Measurements from ENCODE around the gene HSPG2. TPM values are rescaled to one million over a fixed set of nuclear protein-coding genes. Genes with fewer than 3 reads are reported as not detected.
"Not testable (repeated sequence)": the region's sequence is repeated elsewhere in the genome, so short reads cannot be mapped to it uniquely, and the experiment has no call there.

The HSPG2 gene
- total and polyA plus RNA-seq, 10 donors: 14.4 to 395 (median 151) TPM

GRCh38 chr1:21909286-21909759, 27.8 kb downstream of the HSPG2 start:
- 18 to 38% (median 24%) methylated on average over 1 of the region's 1 CpG; no CpG with 5 or more reads in 1 of the 5 donors for WGBS, 5 donors
- H3K4me1 ChIP-seq: peaks cover 23 to 100% (median 70%) of the 10 kb centered on the region in 6 donors
- no peak for DNase-seq

GRCh38 chr1:21907737-21908534, 29.2 kb downstream of the HSPG2 start:
- H3K36me3 ChIP-seq; H3K4me3 ChIP-seq; H3K9me3 ChIP-seq; intact Hi-C loops (cut with DNase I; ENCODE audit: low total_unique reads); H3K27me3 ChIP-seq (replicated peaks in 1 of 7); DNase-seq: not testable (repeated sequence)
- H3K27ac ChIP-seq: peak overlapping the region in 7 of 8 donors; percentile 48 to 77 (median 70)
- 88 to 91% (median 91%) methylated on average over 19 of the region's 19 CpGs for WGBS, 5 donors
- H3K4me1 ChIP-seq: peaks cover 10 to 100% (median 66%) of the 10 kb centered on the region in 6 donors

More at GRCh38 chr1:21909286-21909759, 27.8 kb downstream of the HSPG2 start:
- Histone ChIP-seq H3K27ac (peak overlapping the region; percentile 13 to 80 (median 74)), H3K9me3 (no peaks in the 10 kb centered on the region), H3K4me3 (no peak overlapping the region), H3K36me3 (no peaks in the 10 kb centered on the region), H3K27me3 (replicated peaks in 1 of 7) (no peaks in the 10 kb centered on the region)
- intact Hi-C loops (cut with DNase I; ENCODE audit: low total_unique reads): no loop called here
- no peak for TF ChIP-seq CTCF (IDR thresholded peaks at IDR 0.05 in 8 of 11, conservative IDR thresholded peaks at IDR 0.05 in 3 of 11)
- no peak for TF ChIP-seq POLR2A (IDR thresholded peaks at IDR 0.05)
- TF ChIP-seq POLR2AphosphoS5 (IDR thresholded peaks at IDR 0.05): no peak

- Histone ChIP-seq H3K27ac (peak overlapping the region; percentile 6 to 77 (median 66)), H3K4me1 (peaks cover 15 to 100% (median 67%) of the 10 kb centered on the region in 6 donors), H3K36me3 (no peaks in the 10 kb centered on the region), H3K4me3 (no peak overlapping the region), H3K9me3 (no peaks in the 10 kb centered on the region), H3K27me3 (replicated peaks in 1 of 7) (no peaks in the 10 kb centered on the region)
- intact Hi-C loops (cut with DNase I; ENCODE audit: low total_unique reads): no loop called here
- WGBS, 5 donors: 78 to 98% (median 91%) methylated on average over 6 to 9 of the region's 9 CpGs
- DNase-seq: no peak
- TF ChIP-seq POLR2A (IDR thresholded peaks at IDR 0.05) (no peak), CTCF (IDR thresholded peaks at IDR 0.05 in 8 of 11, conservative IDR thresholded peaks at IDR 0.05 in 3 of 11) (no peak), POLR2AphosphoS5 (IDR thresholded peaks at IDR 0.05) (no peak)
Measured at GRCh38 chr1:21907079-21907418, 30.1 kb downstream of the HSPG2 start.

- Histone ChIP-seq H3K27me3 (replicated peaks in 1 of 7) (no peaks in the 10 kb centered on the region), H3K27ac (peak overlapping the region in 7 of 8 donors; percentile 58 to 77 (median 70)), H3K9me3 (no peaks in the 10 kb centered on the region), H3K36me3 (no peaks in the 10 kb centered on the region), H3K4me1 (peaks cover 21 to 100% (median 68%) of the 10 kb centered on the region in 6 donors), H3K4me3 (no peak overlapping the region)
- WGBS, 5 donors: 56 to 81% (median 65%) methylated on average over 16 to 21 of the region's 21 CpGs
- intact Hi-C loops (cut with DNase I; ENCODE audit: low total_unique reads): no loop called here
- TF ChIP-seq POLR2A (IDR thresholded peaks at IDR 0.05) (no peak), CTCF (IDR thresholded peaks at IDR 0.05 in 8 of 11, conservative IDR thresholded peaks at IDR 0.05 in 3 of 11) (no peak), POLR2AphosphoS5 (IDR thresholded peaks at IDR 0.05) (peak; percentile 7 to 67 (median 64))
- DNase-seq: peak; percentile 67
Measured at GRCh38 chr1:21906173-21907078, 30.7 kb downstream of the HSPG2 start.

Data from spleen (tissue), 11 donors.